Superior temporal gyrus (tissue), 1 donor: ENCODE measurements around the gene CDKN1C.

ENCODE experiments used
- DNase-seq: peaks from one replicate; pipeline ENCODE4 v3.0.0-alpha.2; 2016; ENCODE audit errors: extremely low spot score

CDKN1C gene

GRCh38 chr11:2847561-2847960 lies 38.0 kb downstream of the CDKN1C start:
- DNase-seq, result no peak

DNA sequence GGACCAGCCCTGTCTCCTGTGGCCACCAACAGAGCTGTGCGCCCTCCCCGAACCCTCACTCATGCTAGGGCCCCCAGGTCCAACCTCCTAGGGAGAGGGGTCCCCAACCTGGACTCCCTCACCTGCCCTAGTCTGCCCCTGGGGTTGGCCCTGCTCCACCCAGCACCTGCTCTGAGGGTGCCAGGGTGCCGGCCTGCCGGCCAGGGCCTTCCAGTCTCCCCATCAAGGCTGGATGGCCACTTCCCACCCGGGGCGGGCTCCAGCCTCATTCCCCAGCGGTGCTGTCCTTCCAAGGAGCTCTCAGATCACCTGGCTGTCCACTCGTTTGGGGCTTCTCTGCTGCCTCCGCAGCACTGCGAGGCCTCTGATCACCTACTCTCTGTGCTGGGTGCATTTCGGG lies 39.1 kb downstream of the CDKN1C start:
- no peak for DNase-seq

DNA sequence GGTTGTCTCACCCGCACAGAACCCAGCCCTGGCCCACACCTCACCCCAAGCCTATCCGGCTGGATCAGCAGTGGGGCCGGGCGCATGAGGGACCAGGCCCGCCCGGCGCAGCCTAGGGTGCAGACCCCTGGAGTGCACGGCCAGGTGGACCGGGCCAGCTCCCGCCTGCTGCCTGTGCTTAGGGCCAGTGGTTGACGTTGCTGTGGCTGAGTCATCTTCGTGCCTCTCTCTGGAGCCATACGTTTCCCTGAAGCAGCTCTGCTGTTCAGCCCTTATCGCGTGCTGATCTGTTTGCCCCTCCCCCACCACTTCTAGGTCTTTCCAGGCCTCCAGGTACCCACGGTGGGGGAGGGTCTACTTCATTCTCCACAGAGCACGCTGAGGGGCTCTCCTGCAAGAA lies 39.5 kb downstream of the CDKN1C start:
- DNase-seq, result no peak

- no peak for DNase-seq
These were observed 40.6 kb downstream of the CDKN1C start for GRCh38 chr11:2844996-2845395.

GRCh38 chr11:2844116-2844842 lies 41.3 kb downstream of the CDKN1C start:
- DNase-seq, result no peak

GRCh38 chr11:2843551-2843950 lies 42.0 kb downstream of the CDKN1C start:
- DNase-seq, result no peak

DNA sequence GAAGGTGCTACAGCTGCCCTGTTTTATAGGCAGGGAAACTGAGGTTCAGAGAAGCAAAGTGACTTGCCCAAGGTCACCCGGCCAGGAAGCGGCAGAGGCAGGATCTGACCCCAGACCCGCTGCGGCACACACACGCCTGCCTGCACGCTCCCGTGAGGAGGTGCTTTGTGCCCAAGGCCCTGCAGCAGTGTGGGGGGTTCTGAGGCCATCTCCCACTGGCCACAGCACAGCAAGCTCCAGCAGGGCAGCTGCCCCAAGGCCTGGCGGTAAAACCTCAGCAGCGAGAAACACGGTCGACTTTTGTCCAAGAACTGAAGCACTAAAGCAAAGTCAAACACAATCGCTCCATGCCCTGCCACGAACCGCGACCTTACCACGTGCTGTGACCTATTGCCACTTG lies 42.7 kb downstream of the CDKN1C start:
- no peak for DNase-seq

DNA sequence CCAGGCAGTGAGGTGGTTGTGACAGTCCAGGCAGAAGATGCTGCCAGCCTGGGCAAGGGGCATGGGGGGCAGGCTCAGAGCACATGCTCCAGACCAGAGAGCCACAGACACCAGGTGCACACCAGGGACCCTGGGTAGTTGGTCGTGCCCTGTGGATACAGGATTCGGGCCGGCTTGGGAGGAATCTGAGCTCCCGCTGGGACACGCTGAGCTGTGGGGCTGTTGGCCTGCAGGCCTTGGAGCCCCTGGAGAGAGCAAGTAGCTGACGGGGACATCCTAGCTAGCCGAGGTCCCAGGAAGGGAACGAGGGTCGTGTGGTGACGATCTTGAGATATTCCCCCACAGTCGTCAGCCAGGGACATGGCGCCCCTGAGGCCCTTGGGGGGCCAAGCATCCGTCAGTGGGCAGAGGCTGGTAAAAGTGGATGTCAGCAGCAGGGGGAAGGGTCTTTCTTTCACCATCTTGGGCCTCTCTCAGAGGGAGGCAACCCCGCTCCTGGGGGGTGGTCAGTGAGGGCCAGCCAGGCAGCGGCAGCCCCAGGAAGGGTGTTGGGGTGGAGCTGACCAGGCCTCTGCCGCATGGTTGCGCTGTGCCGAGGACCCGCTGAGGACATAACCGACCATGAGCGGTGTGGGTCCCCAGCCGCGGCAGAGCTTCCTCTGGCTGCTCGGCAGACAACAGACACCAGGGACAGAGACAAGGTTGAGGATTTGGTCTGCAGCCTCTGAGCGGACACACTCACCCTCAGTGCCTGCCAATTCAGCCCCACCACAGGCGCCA lies 44.0 kb downstream of the CDKN1C start:
- DNase-seq, result no peak

- no peak for DNase-seq
These were observed 46.1 kb downstream of the CDKN1C start for GRCh38 chr11:2839395-2839943.

- DNase-seq, result no peak
These were observed 46.8 kb downstream of the CDKN1C start for GRCh38 chr11:2838676-2839294.

DNA sequence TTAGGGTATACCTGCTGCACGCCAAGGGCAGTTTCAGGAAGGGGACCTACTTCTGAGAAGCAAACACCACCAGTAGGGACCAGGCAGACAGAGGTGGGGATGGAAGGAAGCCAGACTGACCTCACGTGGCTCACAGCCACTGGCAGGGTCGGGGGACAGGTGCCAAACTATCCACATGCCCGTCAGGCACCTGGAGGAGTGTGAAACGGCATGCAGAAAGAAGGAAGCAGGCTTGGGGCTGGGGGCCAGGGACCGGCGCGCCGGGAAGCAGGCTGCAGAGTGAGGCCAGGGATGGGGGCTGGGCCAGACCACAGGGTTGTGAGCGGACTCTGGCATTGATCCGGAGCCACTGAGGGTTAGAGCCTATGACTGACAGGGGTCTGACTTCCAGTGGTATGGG lies 47.5 kb downstream of the CDKN1C start:
- DNase-seq, result no peak

GRCh38 chr11:2837651-2838050 lies 47.9 kb downstream of the CDKN1C start:
- no peak for DNase-seq

DNA sequence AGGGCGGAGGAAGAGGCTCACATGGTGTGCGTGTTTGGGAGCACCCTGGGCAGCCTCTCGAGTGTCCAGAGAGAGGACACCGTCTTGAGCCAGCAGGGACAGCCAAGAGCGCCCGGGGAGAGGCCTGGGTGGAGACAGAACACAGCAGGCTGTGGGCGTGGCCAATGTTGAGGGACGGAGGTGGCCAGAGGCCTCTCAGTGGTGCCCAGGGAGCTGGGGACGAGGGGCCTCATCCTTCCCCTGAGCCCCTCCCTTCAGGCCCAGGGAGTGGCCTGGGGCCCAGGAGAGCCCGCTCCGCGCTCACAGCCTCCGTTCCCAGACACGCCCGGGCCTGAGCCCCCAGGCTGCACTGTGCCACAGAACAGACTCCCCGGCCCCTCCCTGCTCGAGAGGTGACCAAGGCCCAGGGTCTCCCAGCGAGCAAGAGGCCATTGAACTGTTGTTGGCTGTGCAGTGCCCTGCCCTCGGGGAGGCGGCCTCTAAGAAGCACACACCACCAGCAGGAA lies 48.4 kb downstream of the CDKN1C start:
- DNase-seq, result no peak

GRCh38 chr11:2836315-2837095 lies 49.1 kb downstream of the CDKN1C start:
- DNase-seq, result no peak

GRCh38 chr11:2835751-2836150 lies 49.8 kb downstream of the CDKN1C start:
- DNase-seq, result no peak

- DNase-seq, result no peak
These were observed 50.3 kb downstream of the CDKN1C start for GRCh38 chr11:2835296-2835695.

DNA sequence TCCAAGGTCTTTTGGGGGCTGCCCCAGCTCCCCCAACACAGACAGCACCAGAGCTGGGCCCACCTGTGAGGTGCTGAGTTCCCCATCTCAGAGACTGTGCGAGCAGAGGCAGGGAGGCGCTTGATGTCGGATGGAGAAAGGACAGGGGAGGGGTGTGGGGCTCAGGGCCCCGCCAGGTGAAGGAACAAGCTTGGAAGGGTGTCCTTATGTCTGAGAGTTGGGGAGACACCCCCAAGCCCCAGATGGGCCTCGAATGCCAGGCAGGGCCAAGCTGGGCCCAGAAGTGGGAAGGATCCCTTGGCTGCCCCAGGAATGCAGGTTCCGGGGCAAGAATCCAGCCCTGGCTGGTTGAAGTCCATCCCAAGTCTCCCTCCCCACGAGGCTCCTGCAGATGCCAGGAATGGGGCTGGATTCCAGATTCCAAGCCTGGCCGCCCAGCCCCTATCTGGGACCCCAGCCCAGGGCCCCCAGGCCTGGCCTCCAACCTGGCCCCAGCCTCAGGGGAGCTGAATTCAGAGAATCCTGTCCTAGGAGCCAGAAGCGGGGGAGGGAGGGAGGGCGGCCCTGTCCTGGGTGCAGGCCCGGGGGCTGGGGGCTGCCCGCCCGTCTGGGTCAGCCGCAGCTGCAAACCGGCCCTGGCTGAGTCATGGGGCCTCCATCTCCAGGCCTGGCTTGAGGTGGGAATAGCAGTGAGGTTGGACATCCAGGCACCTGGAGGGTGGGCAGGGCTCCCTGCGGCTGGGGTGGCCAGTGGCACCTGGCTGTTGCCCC lies 50.9 kb downstream of the CDKN1C start:
- DNase-seq, result no peak

GRCh38 chr11:2833716-2834502 lies 51.7 kb downstream of the CDKN1C start:
- DNase-seq, result no peak
